Gastrocnemius medialis (tissue), 4 donors: ENCODE data around the gene ARID1B.

Experiments
- CTCF ChIP-seq, 5 experiments: fragments of 450-650 bp in 3 of 5; fragments of 200-600 bp in 2 of 5; sonication (generic) in 2 of 5; IDR thresholded peaks in 4 of 5; conservative IDR thresholded peaks in 1 of 5; 1 replicate in 4 of 5; 2 replicates in 1 of 5; pipeline ENCODE4 v1.5.1; 2016 to 2019; ENCODE audit warnings: antibody characterized with exemption in 5 of 5, mild to moderate bottlenecking in 3 of 5, moderate library complexity in 3 of 5
- POLR2A ChIP-seq, 2 donors: fragments of 450-650 bp; IDR thresholded peaks; one replicate each; pipeline ENCODE4 v1.6.1; 2017; ENCODE audit warnings: antibody characterized with exemption in 2 of 2, mild to moderate bottlenecking in 2 of 2, moderate library complexity in 2 of 2

GRCh38 chr6:156809446-156810178 is 32.4 kb downstream of the ARID1B start:
- TF ChIP-seq CTCF (IDR thresholded peaks at IDR 0.05 in 4 of 5, conservative IDR thresholded peaks at IDR 0.05 in 1 of 5) (no peak), POLR2A (IDR thresholded peaks at IDR 0.05) (no peak)
